Femur (tissue), 1 donor: Measurements from ENCODE around the gene MYO1A.
"Not testable (repeated sequence)": the region's sequence is repeated elsewhere in the genome, so short reads cannot be mapped to it uniquely, and the experiment has no call there.

ENCODE experiments used
- DNase-seq: peaks from one replicate; pipeline ENCODE4 v3.0.0-alpha.2; 2017

MYO1A gene

GRCh38 chr12:57087010-57087690 is 37.2 kb upstream of the MYO1A start:
- DNase-seq = peak; percentile 92

GRCh38 chr12:57086493-57087009 is 36.6 kb upstream of the MYO1A start:
- DNase-seq = peak; percentile 86

GRCh38 chr12:57085999-57086492 is 36.1 kb upstream of the MYO1A start:
- DNase-seq = peak; percentile 87

GRCh38 chr12:57080855-57081254 is 30.9 kb upstream of the MYO1A start:
- DNase-seq = no peak

- DNase-seq = no peak
These were observed 29.9 kb upstream of the MYO1A start for GRCh38 chr12:57079821-57080220.

- peak; percentile 99 for DNase-seq
These were observed 28.8 kb upstream of the MYO1A start, which contains the start of gene NEMP1 for GRCh38 chr12:57078519-57079404. Gene NEMP1 (minus strand): TSS chr12:57078791. CDS start chr12:57078745, 46 bp downstream.

GRCh38 chr12:57073566-57074450 is 23.9 kb upstream of the MYO1A start:
- not testable (repeated sequence) for DNase-seq

- DNase-seq = no peak
These were observed 22.7 kb upstream of the MYO1A start for GRCh38 chr12:57072661-57073060.

GRCh38 chr12:57069523-57069922 is 19.6 kb upstream of the MYO1A start:
- DNase-seq = peak; percentile 75

- no peak for DNase-seq
These were observed 16.3 kb upstream of the MYO1A start for GRCh38 chr12:57066245-57066644.

GRCh38 chr12:57063991-57064685 is 14.2 kb upstream of the MYO1A start:
- DNase-seq = no peak

- no peak for DNase-seq
These were observed 8.5 kb upstream of the MYO1A start for GRCh38 chr12:57058454-57058853.

GRCh38 chr12:57057067-57057751 is 7.3 kb upstream of the MYO1A start:
- no peak for DNase-seq

GRCh38 chr12:57055824-57056223 is 5.9 kb upstream of the MYO1A start:
- DNase-seq = no peak

GRCh38 chr12:57053901-57054300 is 4.0 kb upstream of the MYO1A start:
- DNase-seq = not testable (repeated sequence)

GRCh38 chr12:57053146-57053545 is 3.2 kb upstream of the MYO1A start:
- DNase-seq = not testable (repeated sequence)

- DNase-seq = no peak
These were observed 1.1 kb upstream of the MYO1A start for GRCh38 chr12:57051011-57051410.

- DNase-seq = no peak
These were observed 846 bp downstream of the MYO1A start for GRCh38 chr12:57049119-57049446.

- DNase-seq = no peak
These were observed 1.4 kb downstream of the MYO1A start for GRCh38 chr12:57048423-57049118.

- DNase-seq = no peak
These were observed 1.9 kb downstream of the MYO1A start for GRCh38 chr12:57047981-57048380.
